Measurements from ENCODE around the gene ARPC4.
"Not testable (repeated sequence)": the region's sequence is repeated elsewhere in the genome, so short reads cannot be mapped to it uniquely, and the experiment has no call there.

Gene ARPC4

DNA sequence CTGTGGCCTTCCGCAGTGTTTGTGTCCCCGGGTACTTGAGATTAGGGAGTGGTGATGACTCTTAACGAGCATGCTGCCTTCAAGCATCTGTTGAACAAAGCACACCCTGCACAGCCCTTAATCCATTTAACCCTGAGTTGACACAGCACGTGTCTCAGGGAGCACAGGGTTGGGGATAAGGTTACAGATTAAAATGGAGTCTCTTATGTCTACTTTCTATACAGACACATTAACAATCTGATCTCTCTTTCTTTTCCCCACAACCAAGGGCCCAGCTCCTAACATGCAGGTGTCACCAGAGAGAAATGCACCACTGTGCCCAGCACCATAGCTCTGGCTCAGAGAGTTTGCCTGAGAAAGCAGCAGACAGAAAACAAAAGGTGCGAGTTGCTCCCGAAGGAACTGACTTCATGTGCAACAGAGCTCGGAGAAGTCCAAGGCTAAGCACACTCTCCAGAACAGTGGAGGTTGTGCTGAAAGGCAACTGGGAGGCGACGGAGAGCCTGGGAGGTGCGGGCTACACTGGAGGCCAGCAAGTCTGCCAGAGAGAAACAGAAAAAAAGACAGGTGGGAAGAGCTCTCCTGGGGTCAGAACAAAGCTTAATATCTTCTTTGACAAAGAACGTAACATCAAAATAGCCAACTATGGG lies 61.5 kb downstream of the ARPC4 start:
- H3K4me3 Mint-ChIP-seq; H3K9me3 Mint-ChIP-seq; DNase-seq (ENCODE audit: low spot score in 2 of 2); H3K27me3 Mint-ChIP-seq; ATAC-seq (ENCODE audit: low read depth); H3K4me1 Mint-ChIP-seq; H3K36me3 Mint-ChIP-seq; H3K27ac Mint-ChIP-seq: not testable (repeated sequence)

DNA sequence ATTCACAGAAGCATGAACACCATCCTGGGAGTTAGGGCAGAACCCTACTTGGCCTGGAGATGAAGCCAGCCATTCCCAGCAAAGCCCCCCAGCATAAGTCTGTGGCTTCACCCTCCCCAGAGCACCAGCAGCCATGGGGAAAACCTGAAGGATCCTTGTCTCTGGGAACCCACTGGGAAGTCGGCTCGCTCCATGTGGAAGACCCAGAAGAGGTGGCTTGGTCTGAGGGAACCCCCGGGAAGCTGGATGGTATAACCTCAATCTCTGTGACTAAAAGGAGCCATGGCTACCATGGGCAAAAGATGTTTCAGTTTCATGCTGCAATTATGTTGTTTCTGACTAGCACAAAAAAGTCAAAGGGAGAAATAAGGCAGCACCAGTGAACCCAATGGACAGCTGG lies 62.7 kb downstream of the ARPC4 start:
- Mint-ChIP-seq H3K4me1 (no peaks in the 10 kb centered on the region), H3K4me3 (no peak overlapping the region), H3K27me3 (peaks cover 2% of the 10 kb centered on the region), H3K9me3 (no peaks in the 10 kb centered on the region), H3K36me3 (no peaks in the 10 kb centered on the region), H3K27ac (no peak overlapping the region)
- ATAC-seq (ENCODE audit: low read depth), result no peak
- no peak for DNase-seq (ENCODE audit: low spot score in 2 of 2)
